CD14-positive monocyte (primary cell): ENCODE results near the gene ASPA. TPM values are rescaled to one million over a fixed set of nuclear protein-coding genes. Genes with fewer than 3 reads are reported as not detected.

Experiments used
- DNase-seq, 3 donors: peaks; one replicate each; pipeline ENCODE4 v3.0.0-alpha.2; 2011 to 2022
- H2AFZ ChIP-seq: 2 replicates; pipeline ENCODE4 v1.6.0; 2012; ENCODE audit warnings: mild to moderate bottlenecking, low read depth, low read length, inconsistent platforms; ENCODE audit not compliant: insufficient read depth, poor library complexity, severe bottlenecking
- H3K27ac ChIP-seq, 2 donors: 1 replicate in 1 of 2; 2 replicates in 1 of 2; pipeline ENCODE4 v1.5.1; 2012 to 2013; ENCODE audit warnings: low read length in 2 of 2, control low read depth in 1 of 2, inconsistent platforms in 1 of 2, low read depth in 1 of 2, mild to moderate bottlenecking in 1 of 2
- H3K27me3 ChIP-seq, 2 donors: one replicate each; pipeline versions ENCODE4 v1.6.0 to v1.6.1; 2011 to 2013; ENCODE audit warnings: low read length in 2 of 2; ENCODE audit not compliant: control insufficient read depth in 2 of 2, insufficient read depth in 2 of 2
- H3K36me3 ChIP-seq, 2 donors: replicated peaks in 1 of 2; 1 replicate in 1 of 2; 2 replicates in 1 of 2; pipeline versions ENCODE4 v1.5.1 to v1.6.1; 2012 to 2013; ENCODE audit warnings: low read length in 2 of 2, control low read depth in 1 of 2, inconsistent platforms in 1 of 2, mild to moderate bottlenecking in 1 of 2; ENCODE audit not compliant: insufficient read depth in 2 of 2, control insufficient read depth in 1 of 2
- H3K4me1 ChIP-seq, 2 donors: 1 replicate in 1 of 2; 2 replicates in 1 of 2; pipeline versions ENCODE4 v1.5.1 to v1.6.1; 2012 to 2013; ENCODE audit warnings: low read length in 2 of 2, control low read depth in 1 of 2, inconsistent platforms in 1 of 2, mild to moderate bottlenecking in 1 of 2, moderate library complexity in 1 of 2; ENCODE audit not compliant: insufficient read depth in 2 of 2, control insufficient read depth in 1 of 2
- H3K4me2 ChIP-seq: replicated peaks from 2 replicates; pipeline ENCODE3; 2012; ENCODE audit warnings: low read length, moderate library complexity, mild to moderate bottlenecking; ENCODE audit not compliant: poor library complexity, severe bottlenecking; ENCODE audit errors: extremely low read depth
- H3K4me3 ChIP-seq, 3 experiments: fragments of 200-600 bp in 1 of 3; sonication (generic) in 1 of 3; replicated peaks in 1 of 3; 1 replicate in 2 of 3; 2 replicates in 1 of 3; pipeline ENCODE4 v1.5.1; 2011 to 2013; ENCODE audit warnings: low read length in 3 of 3, mild to moderate bottlenecking in 3 of 3, control low read depth in 2 of 3, low read depth in 2 of 3, inconsistent platforms in 1 of 3, moderate library complexity in 1 of 3
- H3K79me2 ChIP-seq: 2 replicates; pipeline ENCODE4 v1.6.0; 2012; ENCODE audit warnings: mild to moderate bottlenecking, control low read depth, inconsistent platforms, low read length, moderate library complexity; ENCODE audit not compliant: insufficient read depth
- H3K9ac ChIP-seq: 2 replicates; pipeline ENCODE4 v1.6.0; 2017; ENCODE audit warnings: low read length, mild to moderate bottlenecking; ENCODE audit not compliant: insufficient read depth, poor library complexity, severe bottlenecking
- H3K9me3 ChIP-seq, 2 donors: replicated peaks in 1 of 2; 1 replicate in 1 of 2; 2 replicates in 1 of 2; pipeline versions ENCODE4 v1.5.1 to v1.6.1; 2012 to 2013; ENCODE audit warnings: low read length in 2 of 2, control low read depth in 1 of 2; ENCODE audit not compliant: control insufficient read depth in 1 of 2, insufficient read depth in 1 of 2
- H4K20me1 ChIP-seq: 2 replicates; pipeline ENCODE4 v1.6.0; 2012; ENCODE audit warnings: mild to moderate bottlenecking, low read length, control low read depth, moderate library complexity; ENCODE audit not compliant: insufficient read depth
- H3K27ac Mint-ChIP-seq, 7 donors: one replicate each; pipeline ENCODE4 v1.8.0; 2020; ENCODE audit warnings: mild to moderate bottlenecking in 7 of 7, mixed read lengths in 7 of 7, moderate library complexity in 6 of 7, inconsistent platforms in 2 of 7
- H3K27me3 Mint-ChIP-seq, 3 donors: one replicate each; pipeline ENCODE4 v1.8.0; 2021 to 2022; ENCODE audit warnings: low read depth in 3 of 3, mild to moderate bottlenecking in 3 of 3, mixed read lengths in 3 of 3, moderate library complexity in 3 of 3, inconsistent platforms in 1 of 3
- H3K36me3 Mint-ChIP-seq, 2 donors: one replicate each; pipeline ENCODE4 v1.8.0; 2020; ENCODE audit warnings: mixed read lengths in 2 of 2, inconsistent platforms in 1 of 2, mild to moderate bottlenecking in 1 of 2
- H3K4me1 Mint-ChIP-seq: one replicate; pipeline ENCODE4 v1.8.0; 2020; ENCODE audit warnings: mild to moderate bottlenecking, mixed read lengths
- H3K4me3 Mint-ChIP-seq, 2 donors: one replicate each; pipeline ENCODE4 v1.8.0; 2020; ENCODE audit warnings: mild to moderate bottlenecking in 2 of 2, mixed read lengths in 2 of 2, moderate library complexity in 1 of 2
- H3K9me3 Mint-ChIP-seq, 7 donors: one replicate each; pipeline ENCODE4 v1.8.0; 2020 to 2022; ENCODE audit warnings: mixed read lengths in 7 of 7, mild to moderate bottlenecking in 6 of 7, moderate library complexity in 6 of 7, inconsistent platforms in 2 of 7
- WGBS: methylation state at CpG from one replicate; pipeline ENCODE4 v1.1.5; 2013; ENCODE audit warnings: missing lambda C conversion rate; ENCODE audit not compliant: insufficient coverage; 5-methylcytosine and 5-hydroxymethylcytosine counted together
- intact Hi-C, 2 donors: fragments of 100-400 bp; cut with micrococcal nuclease; formaldehyde crosslinking; loops; one replicate each; pipeline versions ENCODE4 v1.15.0 to v1.15.1; 2023
- polyA plus RNA-seq, 3 donors: library from polyadenylated mRNA; depleted of rRNA in 1 of 3; unstranded in 2 of 3; stranded (reverse) in 1 of 3; fragments of 300-500 nt in 2 of 3; fragments of >200 nt in 1 of 3; fragmentation: Illumina TruSeq in 2 of 3; gene quantifications; 1 replicate in 2 of 3; 2 replicates in 1 of 3; pipeline ENCODE4 v1.2.3, GENCODE V29; 2012 to 2021
- TF ChIP-seq, protein P1 (sequence below): fragments of 200-600 bp; IDR thresholded peaks from one replicate; pipeline ENCODE4 v1.8.0; 2022; ENCODE audit warnings: antibody characterized with exemption, mild to moderate bottlenecking

ASPA gene
- polyA plus RNA-seq, 3 donors = not detected

DNA sequence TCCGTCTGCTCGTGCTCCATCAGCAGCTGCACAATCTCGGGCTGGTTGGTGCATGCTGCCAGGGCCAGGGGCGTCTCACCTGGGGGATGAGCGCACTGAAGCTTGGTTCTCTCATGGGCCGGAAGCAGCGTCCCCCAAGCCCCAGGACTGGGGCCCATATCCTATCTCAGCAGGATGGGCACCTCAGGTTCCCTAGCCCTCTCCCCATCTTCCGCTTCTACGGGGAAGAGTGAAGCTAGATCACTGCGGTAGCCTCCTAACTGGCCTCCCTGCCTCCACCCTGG, 57.0 kb downstream of the ASPA start:
- Histone ChIP-seq H2AFZ (no peak overlapping the region), H3K9ac (no peak overlapping the region), H3K4me2 (no peak overlapping the region), H3K4me1 (no peaks in the 10 kb centered on the region), H3K4me3 (no peak overlapping the region), H3K79me2 (no peaks in the 10 kb centered on the region), H3K36me3 (no peaks in the 10 kb centered on the region), H3K9me3 (peaks cover 0 to 3% of the 10 kb centered on the region in 2 donors), H3K27ac (no peak overlapping the region), H4K20me1 (no peaks in the 10 kb centered on the region), H3K27me3 (peaks cover 0 to 8% of the 10 kb centered on the region in 2 donors)
- 95% methylated on average over 10 of the region's 10 CpGs for WGBS
- peaks cover 4% of the 10 kb centered on the region for H3K4me1 Mint-ChIP-seq
- DNase-seq = no peak
- no peak overlapping the region for H3K27ac Mint-ChIP-seq
- H3K27me3 Mint-ChIP-seq = peaks cover 16 to 29% (median 25%) of the 10 kb centered on the region in 3 donors
- H3K36me3 Mint-ChIP-seq = no peaks in the 10 kb centered on the region
- H3K4me3 Mint-ChIP-seq = peak overlapping the region in 1 of 2 donors; percentile 22
- intact Hi-C loops = no loop called here
- H3K9me3 Mint-ChIP-seq = peaks cover 0 to 9% (median 3%) of the 10 kb centered on the region in 7 donors
- TF ChIP-seq, protein P1, sequence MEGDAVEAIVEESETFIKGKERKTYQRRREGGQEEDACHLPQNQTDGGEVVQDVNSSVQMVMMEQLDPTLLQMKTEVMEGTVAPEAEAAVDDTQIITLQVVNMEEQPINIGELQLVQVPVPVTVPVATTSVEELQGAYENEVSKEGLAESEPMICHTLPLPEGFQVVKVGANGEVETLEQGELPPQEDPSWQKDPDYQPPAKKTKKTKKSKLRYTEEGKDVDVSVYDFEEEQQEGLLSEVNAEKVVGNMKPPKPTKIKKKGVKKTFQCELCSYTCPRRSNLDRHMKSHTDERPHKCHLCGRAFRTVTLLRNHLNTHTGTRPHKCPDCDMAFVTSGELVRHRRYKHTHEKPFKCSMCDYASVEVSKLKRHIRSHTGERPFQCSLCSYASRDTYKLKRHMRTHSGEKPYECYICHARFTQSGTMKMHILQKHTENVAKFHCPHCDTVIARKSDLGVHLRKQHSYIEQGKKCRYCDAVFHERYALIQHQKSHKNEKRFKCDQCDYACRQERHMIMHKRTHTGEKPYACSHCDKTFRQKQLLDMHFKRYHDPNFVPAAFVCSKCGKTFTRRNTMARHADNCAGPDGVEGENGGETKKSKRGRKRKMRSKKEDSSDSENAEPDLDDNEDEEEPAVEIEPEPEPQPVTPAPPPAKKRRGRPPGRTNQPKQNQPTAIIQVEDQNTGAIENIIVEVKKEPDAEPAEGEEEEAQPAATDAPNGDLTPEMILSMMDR = no peak

DNA sequence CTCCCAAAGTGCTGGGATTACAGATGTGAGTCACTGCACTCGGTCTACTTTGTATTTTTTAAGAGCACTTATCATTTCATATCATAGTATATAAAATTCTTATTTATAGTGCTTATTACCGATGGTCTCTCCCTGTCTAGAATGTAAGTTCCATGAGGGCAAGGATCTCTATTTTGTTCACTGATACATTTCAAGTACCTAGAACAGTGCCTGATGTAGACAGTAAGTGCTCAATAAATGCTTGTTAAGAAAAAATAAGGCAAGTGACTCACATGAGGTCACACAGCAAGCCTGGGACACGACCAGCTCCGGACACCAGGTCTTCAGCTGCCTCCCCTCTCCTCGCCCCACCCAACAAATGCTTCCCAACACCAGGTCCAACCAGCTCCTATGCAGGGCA, 58.0 kb downstream of the ASPA start:
- Histone ChIP-seq H2AFZ (no peak overlapping the region), H3K4me1 (no peaks in the 10 kb centered on the region), H3K27ac (no peak overlapping the region), H3K27me3 (peaks cover 0 to 8% of the 10 kb centered on the region in 2 donors), H4K20me1 (no peaks in the 10 kb centered on the region), H3K79me2 (no peaks in the 10 kb centered on the region), H3K9ac (no peak overlapping the region), H3K9me3 (peaks cover 0 to 3% of the 10 kb centered on the region in 2 donors), H3K4me3 (no peak overlapping the region), H3K4me2 (no peak overlapping the region), H3K36me3 (no peaks in the 10 kb centered on the region)
- intact Hi-C loops = no loop called here
- TF ChIP-seq, protein P1 = no peak
- no peak overlapping the region for H3K4me3 Mint-ChIP-seq
- H3K27me3 Mint-ChIP-seq = peaks cover 16 to 27% (median 26%) of the 10 kb centered on the region in 3 donors
- 92% methylated on average over 3 of the region's 5 CpGs for WGBS
- DNase-seq = no peak
- peaks cover 4% of the 10 kb centered on the region for H3K4me1 Mint-ChIP-seq
- H3K27ac Mint-ChIP-seq = no peak overlapping the region
- H3K9me3 Mint-ChIP-seq = peaks cover 0 to 9% (median 3%) of the 10 kb centered on the region in 7 donors
- no peaks in the 10 kb centered on the region for H3K36me3 Mint-ChIP-seq
